Neural cell (in vitro differentiated cells): ENCODE data around the gene GNAQ.

Source experiments
- EP300 ChIP-seq: fragments of 450-650 bp; conservative IDR thresholded peaks from 2 replicates; pipeline ENCODE4 v1.6.1; 2014; ENCODE audit warnings: antibody characterized with exemption, mild to moderate bottlenecking, moderate library complexity; ENCODE audit not compliant: poor library complexity, severe bottlenecking
- EZH2 ChIP-seq: fragments of 200-600, 300-800 bp; shearing (Covaris generic), sonication (generic); IDR thresholded peaks from 2 replicates; pipeline ENCODE4 v1.6.1; 2014; ENCODE audit warnings: antibody characterized with exemption, low read length, borderline replicate concordance, mild to moderate bottlenecking; ENCODE audit not compliant: insufficient read depth, poor library complexity, severe bottlenecking
- MXI1 ChIP-seq: fragments of 450-650 bp; conservative IDR thresholded peaks from 2 replicates; pipeline ENCODE4 v1.6.1; 2014; ENCODE audit warnings: antibody characterized with exemption, mild to moderate bottlenecking; ENCODE audit not compliant: poor library complexity, severe bottlenecking
- RAD21 ChIP-seq: fragments of 450-650 bp; conservative IDR thresholded peaks from 2 replicates; pipeline ENCODE4 v1.6.1; 2014; ENCODE audit warnings: antibody characterized with exemption, mild to moderate bottlenecking, moderate library complexity
- TF ChIP-seq, protein P1 (sequence below): fragments of 450-650 bp; IDR thresholded peaks from 2 replicates; pipeline ENCODE4 v1.5.1; 2014; ENCODE audit warnings: antibody characterized with exemption, mild to moderate bottlenecking, moderate library complexity; ENCODE audit not compliant: poor library complexity, severe bottlenecking
- TF ChIP-seq, protein P2 (sequence below): IDR thresholded peaks from 2 replicates; pipeline ENCODE4 v1.6.1; 2012; ENCODE audit warnings: borderline replicate concordance

GRCh38 chr9:78017190-78017693, 14.4 kb downstream of the GNAQ start:
- TF ChIP-seq, protein P1, sequence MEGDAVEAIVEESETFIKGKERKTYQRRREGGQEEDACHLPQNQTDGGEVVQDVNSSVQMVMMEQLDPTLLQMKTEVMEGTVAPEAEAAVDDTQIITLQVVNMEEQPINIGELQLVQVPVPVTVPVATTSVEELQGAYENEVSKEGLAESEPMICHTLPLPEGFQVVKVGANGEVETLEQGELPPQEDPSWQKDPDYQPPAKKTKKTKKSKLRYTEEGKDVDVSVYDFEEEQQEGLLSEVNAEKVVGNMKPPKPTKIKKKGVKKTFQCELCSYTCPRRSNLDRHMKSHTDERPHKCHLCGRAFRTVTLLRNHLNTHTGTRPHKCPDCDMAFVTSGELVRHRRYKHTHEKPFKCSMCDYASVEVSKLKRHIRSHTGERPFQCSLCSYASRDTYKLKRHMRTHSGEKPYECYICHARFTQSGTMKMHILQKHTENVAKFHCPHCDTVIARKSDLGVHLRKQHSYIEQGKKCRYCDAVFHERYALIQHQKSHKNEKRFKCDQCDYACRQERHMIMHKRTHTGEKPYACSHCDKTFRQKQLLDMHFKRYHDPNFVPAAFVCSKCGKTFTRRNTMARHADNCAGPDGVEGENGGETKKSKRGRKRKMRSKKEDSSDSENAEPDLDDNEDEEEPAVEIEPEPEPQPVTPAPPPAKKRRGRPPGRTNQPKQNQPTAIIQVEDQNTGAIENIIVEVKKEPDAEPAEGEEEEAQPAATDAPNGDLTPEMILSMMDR: no peak
- TF ChIP-seq MXI1 (no peak), EZH2 (no peak), EP300 (no peak), RAD21 (no peak)
- TF ChIP-seq, protein P2, sequence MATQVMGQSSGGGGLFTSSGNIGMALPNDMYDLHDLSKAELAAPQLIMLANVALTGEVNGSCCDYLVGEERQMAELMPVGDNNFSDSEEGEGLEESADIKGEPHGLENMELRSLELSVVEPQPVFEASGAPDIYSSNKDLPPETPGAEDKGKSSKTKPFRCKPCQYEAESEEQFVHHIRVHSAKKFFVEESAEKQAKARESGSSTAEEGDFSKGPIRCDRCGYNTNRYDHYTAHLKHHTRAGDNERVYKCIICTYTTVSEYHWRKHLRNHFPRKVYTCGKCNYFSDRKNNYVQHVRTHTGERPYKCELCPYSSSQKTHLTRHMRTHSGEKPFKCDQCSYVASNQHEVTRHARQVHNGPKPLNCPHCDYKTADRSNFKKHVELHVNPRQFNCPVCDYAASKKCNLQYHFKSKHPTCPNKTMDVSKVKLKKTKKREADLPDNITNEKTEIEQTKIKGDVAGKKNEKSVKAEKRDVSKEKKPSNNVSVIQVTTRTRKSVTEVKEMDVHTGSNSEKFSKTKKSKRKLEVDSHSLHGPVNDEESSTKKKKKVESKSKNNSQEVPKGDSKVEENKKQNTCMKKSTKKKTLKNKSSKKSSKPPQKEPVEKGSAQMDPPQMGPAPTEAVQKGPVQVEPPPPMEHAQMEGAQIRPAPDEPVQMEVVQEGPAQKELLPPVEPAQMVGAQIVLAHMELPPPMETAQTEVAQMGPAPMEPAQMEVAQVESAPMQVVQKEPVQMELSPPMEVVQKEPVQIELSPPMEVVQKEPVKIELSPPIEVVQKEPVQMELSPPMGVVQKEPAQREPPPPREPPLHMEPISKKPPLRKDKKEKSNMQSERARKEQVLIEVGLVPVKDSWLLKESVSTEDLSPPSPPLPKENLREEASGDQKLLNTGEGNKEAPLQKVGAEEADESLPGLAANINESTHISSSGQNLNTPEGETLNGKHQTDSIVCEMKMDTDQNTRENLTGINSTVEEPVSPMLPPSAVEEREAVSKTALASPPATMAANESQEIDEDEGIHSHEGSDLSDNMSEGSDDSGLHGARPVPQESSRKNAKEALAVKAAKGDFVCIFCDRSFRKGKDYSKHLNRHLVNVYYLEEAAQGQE: no peak
